NCI-H510A (cell line): Measurements from ENCODE around the gene GUCD1.
"Not testable (repeated sequence)": the region's sequence is repeated elsewhere in the genome, so short reads cannot be mapped to it uniquely, and the experiment has no call there.

Experiments used
- DNase-seq: peaks from one replicate; lab custom pipeline; 2025; lab: John Stamatoyannopoulos, UW

GUCD1 gene

DNA sequence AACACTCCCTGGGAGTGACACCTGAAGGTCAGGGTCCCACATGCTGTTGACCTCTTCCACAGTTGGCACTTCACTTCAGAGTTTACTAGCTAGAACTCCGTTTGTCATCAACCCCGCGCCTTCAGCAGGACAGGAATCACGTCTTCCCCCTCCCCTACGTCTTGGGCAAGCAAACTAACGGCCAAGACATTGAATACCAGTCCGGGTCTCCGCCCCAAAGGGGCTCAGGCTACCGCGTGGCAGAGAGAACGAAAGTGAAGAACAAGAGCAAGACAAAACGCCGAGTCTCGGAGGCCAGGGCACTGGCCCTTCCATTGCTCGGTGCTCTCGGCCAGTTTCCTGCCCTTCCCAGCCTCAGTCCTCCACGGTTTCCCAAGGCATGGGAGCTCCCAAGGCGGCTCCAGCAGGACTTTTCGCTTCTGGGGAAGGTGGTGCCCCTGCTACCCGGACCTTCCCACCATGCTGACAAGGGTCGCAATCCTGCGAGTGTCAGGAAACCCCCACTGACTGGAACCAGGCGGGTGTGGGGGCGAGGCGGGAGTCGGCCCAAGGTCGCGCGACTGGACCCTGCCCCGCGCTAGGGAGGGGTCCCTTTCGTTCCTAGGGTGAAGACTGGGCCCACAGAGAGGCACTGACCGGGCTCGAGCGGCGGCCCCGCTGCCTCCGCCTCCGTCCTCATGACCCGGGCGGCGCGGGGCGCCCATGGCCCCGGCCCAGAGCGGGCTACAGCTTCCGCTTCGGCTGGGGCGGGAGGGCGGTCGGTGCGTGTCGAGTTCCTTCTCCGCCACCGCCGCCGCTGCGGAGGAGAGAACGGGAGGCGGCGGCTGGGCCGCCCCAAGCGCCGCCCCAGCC, at the start of gene GUCD1:
Gene GUCD1, minus strand, starts transcription at position 826 of the 852 bp plus-strand sequence. Its CDS starts 147 bp downstream, at position 679.
- DNase-seq: no peak

DNA sequence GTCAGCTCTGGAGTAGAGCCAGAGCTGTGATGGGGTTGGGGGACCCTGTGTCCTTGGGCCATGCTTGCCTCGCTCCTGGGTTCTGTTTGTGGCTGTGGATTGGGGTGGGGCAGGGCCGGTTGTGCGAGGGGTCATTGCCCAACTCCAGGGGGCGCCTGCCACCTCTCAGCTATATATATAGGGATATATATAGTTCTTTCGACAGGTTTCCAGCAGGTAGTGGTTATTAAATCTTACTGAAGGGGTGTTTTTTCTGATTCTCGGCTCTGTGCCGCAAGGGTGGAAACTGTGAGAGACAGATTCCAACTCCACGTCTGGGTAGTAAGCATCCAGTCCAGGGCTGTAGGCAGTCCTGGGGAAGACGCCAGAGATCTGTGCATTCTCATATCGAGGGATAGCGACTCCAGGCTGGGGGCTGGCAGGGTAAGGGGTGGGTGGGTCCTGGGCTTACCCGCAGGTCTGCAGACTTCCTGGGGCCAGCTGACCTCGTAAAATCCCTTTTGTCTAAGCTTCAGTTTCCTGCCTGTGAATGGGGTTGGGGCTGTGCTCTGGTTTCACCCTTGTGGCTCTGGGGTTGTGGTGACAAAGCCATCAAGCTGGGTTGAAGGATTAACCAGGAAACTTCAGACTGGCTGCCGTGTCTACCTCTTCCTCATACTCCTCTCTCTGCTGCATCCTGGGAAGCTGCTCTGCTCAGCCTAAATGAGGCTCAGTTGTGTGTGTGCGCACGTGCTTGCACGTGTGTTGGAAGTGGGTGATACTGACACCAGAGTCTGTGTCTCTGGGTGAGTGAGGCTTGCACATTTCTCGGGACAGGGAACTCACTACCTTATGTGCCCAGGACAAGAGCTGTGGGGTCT, 49.1 kb upstream of the GUCD1 start:
- DNase-seq: not testable (repeated sequence)

DNA sequence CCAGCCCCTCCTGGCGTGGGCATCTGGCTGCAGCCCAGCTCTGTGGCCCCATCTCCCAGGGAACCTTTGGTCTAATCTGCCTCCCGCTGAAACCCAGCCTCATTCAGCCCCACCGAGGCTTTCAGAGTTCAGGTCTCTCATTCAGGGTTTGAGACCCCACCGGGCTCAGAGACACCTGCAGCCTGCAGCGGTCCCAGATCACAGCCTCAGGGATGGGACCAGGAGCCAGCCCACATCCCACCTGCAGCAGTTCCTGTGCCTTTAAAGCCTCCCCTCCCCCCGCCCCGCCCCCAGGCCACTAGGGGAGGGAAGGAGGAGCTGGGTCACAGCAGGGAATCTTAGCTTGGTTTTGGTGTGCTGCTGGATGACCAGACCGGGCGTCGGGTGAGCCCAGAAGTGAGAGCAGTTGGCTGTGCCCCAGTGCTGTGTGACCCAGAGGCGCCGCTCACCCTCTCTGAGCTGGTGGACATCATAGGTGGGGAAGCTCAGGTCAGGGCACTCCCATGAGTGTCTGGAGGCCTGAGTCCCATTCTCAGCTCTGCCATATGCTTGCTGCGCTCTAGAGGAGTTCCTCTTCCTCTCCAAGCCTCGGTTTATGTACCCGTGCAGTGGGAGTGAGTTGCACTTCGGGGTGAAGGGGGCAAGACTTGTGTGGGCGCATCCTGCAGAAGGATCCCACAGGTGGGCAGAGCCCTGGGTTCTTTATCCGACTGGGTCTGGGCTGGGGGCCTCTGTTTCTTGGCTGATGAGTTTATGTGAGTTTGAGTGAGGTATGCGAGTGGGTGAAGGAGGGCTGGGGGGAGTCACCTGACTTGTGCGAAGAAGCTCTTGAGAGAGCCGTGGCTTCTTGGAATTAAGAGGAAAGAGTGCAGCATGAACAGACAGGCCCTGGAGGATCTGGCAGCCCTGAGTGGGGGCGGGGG, 48.2 kb upstream of the GUCD1 start, which contains the start of gene GGT1:
Gene GGT1, plus strand, starts transcription at position 347 of the 923 bp plus-strand sequence. CDS start 7,889 bp downstream, outside the sequence.
- not testable (repeated sequence) for DNase-seq

DNA sequence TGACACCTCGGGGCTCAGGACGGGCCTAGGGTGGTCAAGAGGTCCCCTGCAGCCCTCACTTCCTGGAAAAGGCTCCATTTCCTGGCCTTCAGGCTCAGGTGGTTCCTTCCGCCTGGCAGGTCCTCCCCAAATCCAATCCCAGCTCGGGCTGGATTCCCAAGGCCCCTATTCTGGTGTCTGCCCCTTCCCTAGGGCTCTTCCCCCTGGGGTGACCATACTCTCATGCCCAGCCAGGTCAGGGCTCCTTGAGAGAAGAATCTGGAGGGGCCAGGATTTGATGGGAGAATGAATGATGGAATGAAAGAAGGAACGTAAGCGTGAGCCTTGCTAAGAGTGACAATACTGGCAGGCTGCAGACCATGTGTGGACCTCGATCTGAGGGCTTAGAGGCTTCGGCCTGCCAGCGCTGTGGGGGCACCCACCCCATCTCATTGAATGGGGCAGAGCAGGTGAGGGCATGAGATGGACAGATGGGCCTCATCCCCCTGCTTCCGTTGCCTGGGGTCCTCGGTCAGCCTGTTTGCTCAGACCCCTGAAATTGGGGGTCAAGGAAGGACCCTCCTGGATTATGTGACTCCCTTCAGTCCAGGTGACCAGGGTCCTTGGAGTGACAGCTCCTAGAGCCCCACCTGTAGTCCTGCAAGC, 47.3 kb upstream of the GUCD1 start:
- not testable (repeated sequence) for DNase-seq

DNA sequence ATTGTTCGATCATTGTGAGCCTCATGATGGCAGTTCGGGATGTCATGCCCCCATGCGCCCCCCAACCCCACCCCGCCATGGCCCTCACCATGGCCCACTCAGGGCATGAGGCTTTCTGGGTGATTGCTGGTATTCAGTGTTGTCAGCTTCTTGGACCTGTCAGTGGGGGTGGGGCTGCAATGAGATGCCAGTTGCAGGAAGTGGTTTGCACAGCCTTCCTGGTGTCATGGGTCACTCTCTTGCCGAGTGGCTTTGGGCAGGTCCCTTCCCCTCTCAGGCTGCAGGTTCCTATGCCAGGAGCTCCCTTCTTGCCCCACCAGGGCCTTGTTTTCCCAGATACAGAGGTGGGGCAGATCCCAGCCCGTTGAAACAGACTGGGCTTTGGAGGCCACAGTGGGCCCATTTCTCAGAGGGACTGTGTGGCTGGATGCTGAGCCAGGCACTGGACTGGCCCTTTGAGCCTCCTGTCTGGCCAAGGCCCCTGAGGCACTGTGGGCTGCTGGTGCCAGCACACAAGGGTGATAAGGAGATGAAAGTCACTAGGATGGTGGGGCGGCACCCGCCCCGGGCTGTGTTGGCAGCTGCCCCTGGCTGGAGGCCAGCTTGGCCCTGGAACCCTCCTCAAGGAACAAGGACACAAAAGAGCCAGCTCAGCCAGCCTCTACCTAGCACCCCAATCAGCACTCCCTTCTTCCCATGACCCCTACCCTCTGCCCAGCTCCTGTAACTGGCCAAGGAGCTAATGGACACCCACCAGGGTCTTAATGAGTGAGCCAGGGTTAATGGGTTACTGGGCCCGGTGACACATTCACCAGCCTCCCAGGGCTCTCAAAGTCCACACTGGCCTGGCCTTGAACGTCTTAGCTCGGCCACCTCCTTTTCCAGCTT, 46.5 kb upstream of the GUCD1 start:
- no peak for DNase-seq

DNA sequence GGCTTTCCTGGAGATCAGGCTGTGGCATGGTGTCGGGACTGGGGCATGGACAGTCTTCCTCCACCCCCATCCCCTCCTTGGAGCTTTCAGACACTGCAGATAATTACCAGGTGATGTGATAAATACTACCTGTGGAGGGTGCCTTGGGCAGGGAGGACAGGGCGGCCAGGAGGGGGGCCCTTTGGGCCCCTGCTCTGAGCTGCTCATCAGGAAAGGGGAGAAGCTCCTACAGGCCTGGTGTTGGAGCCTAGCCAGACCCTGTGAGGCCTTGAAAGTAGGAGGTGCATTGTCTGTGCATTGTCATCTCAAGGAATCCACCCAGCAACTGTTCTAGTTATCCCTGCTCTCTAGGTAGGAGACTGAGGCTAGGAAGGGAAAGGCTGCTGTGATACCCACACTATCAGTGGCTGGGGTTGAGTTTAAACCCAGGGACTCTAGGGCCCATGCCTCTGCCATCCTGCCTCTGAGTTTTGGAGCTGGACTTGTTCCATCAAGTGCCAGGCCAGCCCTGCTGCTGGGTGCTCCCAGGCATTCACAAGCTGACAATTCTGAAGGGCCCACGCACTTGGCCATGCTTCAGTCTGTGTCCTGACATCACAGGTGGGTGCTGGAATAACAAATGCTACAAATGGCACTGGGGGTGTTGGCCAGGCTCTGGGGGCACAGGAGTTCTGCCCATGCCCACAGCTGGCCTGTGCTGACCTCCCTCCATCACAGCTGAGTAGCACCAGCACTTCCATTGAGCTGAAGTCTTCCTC, 45.2 kb upstream of the GUCD1 start:
- not testable (repeated sequence) for DNase-seq

DNA sequence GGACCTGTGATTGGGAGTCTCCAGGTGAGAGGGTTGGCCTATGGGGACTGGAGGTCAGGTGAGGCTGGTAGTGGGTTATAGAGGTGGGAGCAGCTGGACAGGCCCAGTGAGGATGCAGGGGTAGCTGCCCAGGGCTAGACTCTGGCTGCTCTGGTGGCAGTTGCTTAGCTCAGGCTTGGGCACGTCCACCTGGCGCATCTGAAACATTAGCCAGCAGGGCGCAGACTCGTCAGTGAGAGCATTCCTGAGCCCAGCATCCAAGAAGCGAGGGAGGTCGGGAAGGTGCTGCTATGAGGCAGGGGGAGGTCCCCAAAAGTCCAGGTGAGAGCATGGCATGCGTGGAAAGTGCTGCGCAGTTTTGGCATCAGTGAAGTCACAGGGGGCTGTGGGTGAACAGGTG, 44.6 kb upstream of the GUCD1 start:
- no peak for DNase-seq

DNA sequence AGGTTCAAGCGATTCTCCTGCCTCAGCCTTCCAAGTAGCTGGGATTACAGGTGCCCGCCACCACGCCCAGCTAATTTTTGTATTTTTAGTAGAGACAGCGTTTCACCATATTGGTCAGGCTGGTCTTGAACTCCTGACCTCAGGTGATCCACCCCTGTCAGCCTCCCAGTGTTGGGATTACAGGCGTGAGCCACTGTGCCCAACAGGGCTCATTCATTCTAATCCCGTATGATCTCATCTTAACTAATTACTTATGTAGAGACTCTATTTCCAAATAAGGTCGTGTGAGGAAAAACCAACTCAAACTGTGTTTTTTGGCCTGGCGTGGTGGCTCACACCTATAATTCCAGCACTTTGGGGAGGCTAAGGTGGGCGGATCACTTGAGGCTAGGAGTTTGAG, 42.1 kb upstream of the GUCD1 start:
- not testable (repeated sequence) for DNase-seq

DNA sequence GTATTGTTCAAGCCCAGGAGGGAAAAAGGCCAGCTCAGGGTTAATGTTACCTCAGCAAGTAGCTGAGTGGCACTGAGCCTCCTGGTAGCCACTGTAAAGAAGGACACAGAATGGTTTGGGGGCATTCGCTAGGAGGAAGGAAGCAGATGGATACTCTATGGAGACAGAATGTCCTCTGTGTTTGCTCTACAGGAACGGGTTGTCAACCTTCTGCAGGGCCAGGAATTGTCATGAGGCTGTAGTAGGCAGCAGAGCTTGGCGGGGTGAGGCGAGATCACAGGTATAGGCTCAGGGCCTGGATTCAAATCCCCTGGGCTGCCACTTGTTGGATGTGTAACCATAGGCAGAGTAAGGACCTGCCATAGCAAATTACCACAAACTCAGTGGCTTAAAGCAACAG, 40.9 kb upstream of the GUCD1 start:
- DNase-seq: no peak

DNA sequence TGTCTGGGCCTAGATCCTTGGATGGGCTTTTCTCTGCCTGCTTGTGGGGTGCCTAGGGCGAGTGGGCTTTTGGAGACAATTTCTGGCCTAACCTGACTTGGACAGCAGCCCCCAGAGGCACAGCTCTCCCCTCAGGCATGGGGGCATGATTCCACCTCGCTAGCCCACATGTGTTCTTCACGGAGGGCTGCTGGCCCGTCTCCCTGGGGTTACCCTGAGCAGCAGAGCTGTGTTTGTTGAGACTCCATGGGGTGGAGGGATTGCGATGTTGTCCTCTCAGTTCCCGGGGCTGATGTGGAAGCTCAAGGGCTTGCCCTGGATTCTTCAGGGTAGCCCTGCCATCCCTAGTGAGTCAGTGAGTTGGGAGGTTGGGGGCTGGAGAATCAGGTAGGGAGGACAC, 40.3 kb upstream of the GUCD1 start:
- no peak for DNase-seq

DNA sequence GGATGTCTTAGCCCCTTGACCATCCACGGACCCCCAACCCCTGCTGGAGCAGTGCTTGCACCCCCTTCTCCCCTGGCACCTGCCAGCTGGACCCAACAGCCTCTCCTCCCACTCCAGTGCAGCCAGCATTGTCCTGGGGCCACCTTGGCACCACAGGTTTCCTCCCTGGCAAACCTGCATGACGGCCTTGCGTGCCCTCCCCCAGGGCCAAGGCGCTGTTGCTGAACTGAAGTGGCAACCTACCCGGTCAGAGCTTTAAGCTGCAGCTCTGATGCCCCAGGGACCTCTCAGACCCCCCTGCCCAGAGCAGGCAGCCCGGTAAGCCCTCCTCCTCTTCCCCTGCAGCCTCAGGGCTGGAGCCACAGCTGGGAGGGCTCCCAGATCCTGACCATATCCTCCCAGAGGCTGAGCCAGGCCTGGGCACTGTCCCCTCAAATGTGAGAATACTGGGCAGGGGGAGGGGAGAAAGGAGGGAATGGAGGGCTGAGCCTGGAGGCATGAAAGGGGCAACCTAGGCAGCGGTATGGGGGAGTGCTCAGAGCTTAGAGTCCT, 39.7 kb upstream of the GUCD1 start:
- DNase-seq: no peak

DNA sequence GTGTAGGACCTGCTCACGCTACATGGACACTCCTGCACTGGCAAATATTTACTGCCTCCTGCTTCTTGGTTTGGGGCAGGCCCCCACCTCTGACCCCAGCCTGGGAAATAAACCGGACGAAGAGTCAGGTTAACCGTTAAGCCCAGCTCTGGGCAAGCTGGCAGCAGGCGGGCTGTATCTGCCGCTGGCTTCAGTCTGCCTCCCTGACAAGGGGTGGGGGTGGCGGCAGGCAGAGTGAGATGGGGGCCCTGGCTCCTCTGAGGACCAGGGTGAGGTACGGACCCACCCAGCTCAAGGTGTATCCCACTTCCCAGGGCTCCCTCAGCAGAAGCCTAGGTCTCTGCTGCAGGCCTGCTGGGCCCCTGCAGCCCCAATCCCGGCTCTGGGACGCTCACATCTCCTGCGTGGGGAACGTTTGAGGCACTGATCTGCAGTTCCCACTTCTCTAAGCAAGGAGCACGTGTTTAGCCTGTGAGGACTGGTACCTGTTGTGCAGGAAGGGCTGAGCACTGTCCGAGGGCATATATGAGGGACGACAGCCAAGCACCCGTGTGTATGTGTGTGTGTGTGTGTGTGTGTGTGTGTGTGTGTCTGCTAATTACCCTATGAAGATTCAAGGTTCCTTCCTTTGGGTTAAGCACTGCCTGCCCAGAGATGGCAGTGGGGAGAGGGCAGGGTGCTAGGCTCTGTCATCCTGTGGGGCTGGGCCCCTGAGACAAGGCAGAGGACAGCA, 39.1 kb upstream of the GUCD1 start:
- DNase-seq: no peak

DNA sequence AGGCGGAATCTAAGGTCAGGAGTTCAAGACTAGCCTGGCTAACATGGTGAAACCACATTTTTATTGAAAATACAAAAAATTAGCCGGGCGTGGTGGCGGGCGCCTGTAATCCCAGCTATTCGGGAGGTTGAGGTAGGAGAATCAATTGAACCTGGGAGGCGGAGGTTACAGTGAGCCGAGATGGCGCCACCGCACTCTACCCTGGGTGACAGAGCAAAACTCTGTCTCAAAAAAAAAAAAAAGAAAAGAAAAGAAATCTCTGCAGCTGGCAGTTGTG, 38.6 kb upstream of the GUCD1 start:
- DNase-seq: not testable (repeated sequence)

DNA sequence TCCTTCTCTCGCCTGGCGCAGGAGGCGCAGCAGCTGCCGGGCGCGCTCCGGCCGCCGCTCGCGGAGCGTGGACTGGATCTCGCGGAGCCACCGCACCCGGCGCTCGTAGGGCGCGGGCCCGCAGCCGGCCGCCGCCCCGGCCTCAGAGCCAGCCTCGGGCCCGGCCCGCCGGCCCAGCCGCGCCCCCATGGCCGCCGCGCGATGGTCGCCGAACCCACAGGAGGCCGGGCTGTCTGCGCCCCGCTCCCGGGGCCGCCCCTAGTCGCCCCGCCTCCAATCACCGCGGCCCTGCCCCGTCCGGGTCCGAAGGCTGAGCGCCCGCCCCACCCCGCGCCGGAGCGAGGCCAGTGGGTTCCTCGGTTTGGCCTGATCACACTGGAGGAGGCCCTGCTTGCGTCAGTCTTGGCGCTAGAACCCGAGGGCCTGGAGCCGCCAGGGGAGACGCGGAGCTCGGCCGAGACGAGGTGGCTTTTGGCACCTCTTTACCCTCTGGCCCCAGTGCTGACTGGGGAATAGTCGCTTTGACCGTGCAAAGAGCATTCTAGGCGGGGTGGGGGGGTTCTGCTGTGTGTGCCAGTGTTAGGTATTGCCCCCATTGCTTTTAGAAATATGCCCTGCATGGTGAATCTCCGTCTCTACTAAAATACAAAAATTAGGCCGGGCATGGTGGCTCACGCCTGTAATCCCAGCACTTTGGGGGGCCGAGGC, 38.1 kb upstream of the GUCD1 start, which contains the start of gene LRRC75B:
Gene LRRC75B, minus strand, starts transcription at position 223 of the 708 bp plus-strand sequence. Its CDS starts 34 bp downstream, at position 189.
- DNase-seq: no peak

DNA sequence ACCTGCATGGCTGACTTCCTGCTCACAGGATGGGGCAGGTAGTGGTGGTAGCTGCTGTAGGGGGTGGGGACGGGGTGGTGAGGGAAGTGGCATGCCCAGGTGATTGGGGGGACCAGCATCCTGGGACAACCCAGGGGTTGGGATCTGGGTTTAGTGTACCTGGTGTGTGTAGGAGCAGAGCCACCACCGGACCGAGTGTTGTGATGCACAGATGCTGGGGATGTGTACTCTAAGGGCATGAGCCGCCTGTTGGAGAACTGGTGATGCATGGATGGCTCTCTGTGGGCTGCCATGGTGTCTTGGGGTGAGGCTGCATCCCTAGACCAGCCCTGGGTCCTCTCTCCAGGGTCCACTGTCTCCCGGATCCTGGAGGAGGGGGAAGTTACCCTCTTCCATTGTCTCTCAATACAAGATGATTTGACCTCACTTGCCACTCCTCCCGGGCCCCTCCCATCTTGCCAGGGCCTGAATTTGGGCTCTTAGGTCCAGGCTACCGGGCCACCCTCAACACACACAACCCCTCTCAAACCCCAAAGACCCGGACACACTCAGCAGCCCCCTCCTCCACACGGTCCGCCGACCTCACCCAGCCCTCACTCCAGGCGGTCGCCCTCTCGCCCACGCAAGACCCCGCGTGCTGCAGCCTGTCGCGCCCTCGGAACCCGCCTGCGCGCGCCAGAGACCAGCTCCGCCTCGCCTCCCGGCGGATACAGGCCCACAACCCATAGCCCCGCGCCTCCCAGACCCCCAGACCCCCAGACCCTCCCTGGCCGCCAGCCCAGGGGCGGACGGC, 37.3 kb upstream of the GUCD1 start:
- DNase-seq: no peak

DNA sequence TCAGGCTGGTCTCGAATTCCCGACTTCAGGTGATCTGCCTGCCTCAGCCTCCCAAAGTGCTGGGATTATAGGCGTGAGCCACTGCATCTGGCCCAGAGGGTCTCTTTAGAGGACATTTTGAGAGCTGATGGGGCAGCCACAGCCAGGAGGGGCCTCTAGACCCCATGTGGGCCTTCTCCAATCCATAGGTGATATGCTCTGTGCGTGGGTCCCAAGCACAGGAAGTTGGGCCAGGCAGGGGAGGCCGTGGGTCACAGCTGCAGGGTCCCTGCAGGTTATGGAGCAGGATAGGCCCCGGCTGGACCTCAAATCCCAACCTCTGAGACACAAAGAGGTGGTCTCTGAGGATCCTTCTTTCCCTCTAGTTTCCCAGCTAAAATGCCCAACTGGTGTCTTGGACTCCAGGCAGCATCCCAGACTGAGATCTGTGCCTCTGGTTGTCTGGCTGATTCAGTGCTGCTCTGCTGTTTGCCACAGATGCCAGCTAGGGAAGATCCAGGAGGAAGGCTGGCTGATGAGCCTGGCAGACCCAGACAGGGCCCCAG, 36.4 kb upstream of the GUCD1 start:
- DNase-seq: no peak
